Gastrocnemius medialis (tissue), 4 donors: ENCODE results near the gene TBL1XR1. TPM values are rescaled to one million over a fixed set of nuclear protein-coding genes. Genes with fewer than 3 reads are reported as not detected.

Experiments used
- ATAC-seq, 2 donors: fragments of 150-250 bp; one replicate each; pipeline ENCODE4 v1.9.1; 2016
- DNase-seq, 2 donors: peaks; one replicate each; pipeline ENCODE4 v3.0.0-alpha.2; 2019
- H3K27ac ChIP-seq, 4 donors: fragments of 200-600 bp; sonication (generic); 1 replicate in 1 of 4; 2 replicates in 3 of 4; pipeline ENCODE4 v1.5.1; 2016 to 2018; ENCODE audit warnings: mild to moderate bottlenecking in 2 of 4, moderate library complexity in 1 of 4
- H3K27me3 ChIP-seq, 3 donors: fragments of 200-600 bp; sonication (generic) in 2 of 3; 1 replicate in 1 of 3; 2 replicates in 2 of 3; pipeline versions ENCODE4 v1.5.1 to v1.6.0; 2016 to 2019; ENCODE audit warnings: mild to moderate bottlenecking in 1 of 3, moderate library complexity in 1 of 3
- H3K36me3 ChIP-seq, 2 donors: fragments of 200-600 bp; sonication (generic) in 1 of 2; one replicate each; pipeline ENCODE4 v1.5.1; 2017 to 2018
- H3K4me1 ChIP-seq, 2 donors: fragments of 200-600 bp; sonication (generic) in 1 of 2; one replicate each; pipeline ENCODE4 v1.5.1; 2016 to 2017; ENCODE audit warnings: mild to moderate bottlenecking in 2 of 2
- H3K4me3 ChIP-seq, 4 donors: fragments of 200-600 bp; sonication (generic) in 3 of 4; 1 replicate in 1 of 4; 2 replicates in 3 of 4; pipeline ENCODE4 v1.5.1; 2016 to 2019; ENCODE audit warnings: mild to moderate bottlenecking in 2 of 4
- H3K9me3 ChIP-seq, 3 donors: fragments of 200-600 bp; sonication (generic) in 2 of 3; 1 replicate in 1 of 3; 2 replicates in 2 of 3; pipeline ENCODE4 v1.5.1; 2016 to 2019
- CTCF ChIP-seq, 5 experiments: fragments of 450-650 bp in 3 of 5; fragments of 200-600 bp in 2 of 5; sonication (generic) in 2 of 5; IDR thresholded peaks in 4 of 5; conservative IDR thresholded peaks in 1 of 5; 1 replicate in 4 of 5; 2 replicates in 1 of 5; pipeline ENCODE4 v1.5.1; 2016 to 2019; ENCODE audit warnings: antibody characterized with exemption in 5 of 5, mild to moderate bottlenecking in 3 of 5, moderate library complexity in 3 of 5
- POLR2A ChIP-seq, 2 donors: fragments of 450-650 bp; IDR thresholded peaks; one replicate each; pipeline ENCODE4 v1.6.1; 2017; ENCODE audit warnings: antibody characterized with exemption in 2 of 2, mild to moderate bottlenecking in 2 of 2, moderate library complexity in 2 of 2
- in situ Hi-C, 4 donors: fragments of 200-750 bp; cut with MboI; loops; one replicate each; pipeline versions ENCODE4 v1.15.0 to v1.8.0; 2017; ENCODE audit warnings: low sequenced_read_pairs in 4 of 4
- intact Hi-C: fragments of 100-400 bp; cut with DNase I; formaldehyde crosslinking; loops from one replicate; pipeline ENCODE4 v1.15.1; 2023; ENCODE audit warnings: low total_unique reads
- total RNA-seq, 4 donors: library from RNA; depleted of rRNA; stranded (reverse); fragments of >200 nt; gene quantifications; one replicate each; pipeline versions ENCODE4 v1.1.0 to v1.2.3, GENCODE V29; 2016

The TBL1XR1 gene
- total RNA-seq, 4 donors from 2014 or later: 35.9 to 77.8 (median 49.2) TPM

DNA sequence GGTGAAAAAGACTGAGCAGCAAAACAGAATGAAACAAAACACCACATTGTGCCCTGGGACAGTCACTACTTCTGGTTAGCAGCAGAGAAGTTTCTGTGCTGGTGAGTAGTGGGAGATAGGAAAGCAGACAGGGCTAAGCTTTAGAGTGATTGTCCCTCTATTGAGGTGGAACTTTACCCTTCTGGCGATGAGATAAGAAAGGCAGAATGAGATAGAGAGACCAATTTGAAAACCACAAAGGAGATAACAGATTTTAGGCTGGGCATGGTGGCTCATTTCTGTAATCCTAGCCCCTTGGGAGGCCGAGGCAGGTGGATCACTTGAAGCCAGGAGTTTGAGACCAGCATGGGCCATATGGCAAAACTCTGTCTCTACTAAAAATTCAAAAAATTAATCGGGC is 208.5 kb downstream of the TBL1XR1 start:
- Histone ChIP-seq H3K9me3 (no peaks in the 10 kb centered on the region), H3K36me3 (no peaks in the 10 kb centered on the region), H3K27me3 (no peaks in the 10 kb centered on the region), H3K4me3 (no peak overlapping the region), H3K27ac (no peak overlapping the region), H3K4me1 (no peaks in the 10 kb centered on the region)
- ATAC-seq: no peak
- no peak for DNase-seq
- intact Hi-C loops (no loop called here), in situ Hi-C loops (no loop called here)
- TF ChIP-seq CTCF (IDR thresholded peaks at IDR 0.05 in 4 of 5, conservative IDR thresholded peaks at IDR 0.05 in 1 of 5): no peak
- TF ChIP-seq POLR2A (IDR thresholded peaks at IDR 0.05): no peak

DNA sequence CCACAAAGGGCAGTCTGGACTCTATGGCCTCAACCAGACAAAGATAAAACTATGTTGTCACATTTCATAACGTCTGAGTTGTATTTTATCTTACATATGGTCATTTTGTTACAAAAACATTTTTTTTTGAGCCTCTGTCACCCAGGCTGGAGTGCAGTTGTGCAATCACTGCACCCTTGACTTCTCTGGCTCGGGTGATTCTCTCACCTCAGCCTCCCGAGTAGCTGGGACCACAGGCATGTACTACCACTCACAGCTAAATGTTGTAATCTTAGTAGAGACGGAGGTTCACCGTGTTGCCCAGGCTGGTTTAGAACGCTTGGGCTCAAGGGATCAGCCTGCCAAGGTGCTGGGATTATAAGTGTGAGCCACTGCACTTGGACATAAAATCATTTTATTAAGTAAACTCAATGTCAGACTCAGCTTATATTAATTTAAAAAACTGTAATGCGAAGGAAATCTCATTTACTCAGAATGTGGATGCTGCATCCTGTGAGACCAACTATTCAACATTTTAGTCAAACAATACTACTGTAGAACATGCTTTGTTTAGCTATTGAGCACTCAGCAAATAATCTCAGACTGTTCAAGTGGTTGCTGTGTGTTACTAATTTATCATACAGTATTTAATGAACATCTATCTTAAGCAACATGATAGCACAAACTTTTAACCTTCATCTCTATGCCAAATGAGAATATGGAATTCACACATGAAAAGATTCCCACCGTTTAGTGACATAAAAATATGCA is 209.2 kb downstream of the TBL1XR1 start:
- ATAC-seq (no peak), DNase-seq (no peak)
- no peak overlapping the region for H3K4me3 ChIP-seq
- no peaks in the 10 kb centered on the region for H3K27me3 ChIP-seq
- no peak overlapping the region for H3K27ac ChIP-seq
- TF ChIP-seq POLR2A (IDR thresholded peaks at IDR 0.05): no peak
- TF ChIP-seq CTCF (IDR thresholded peaks at IDR 0.05 in 4 of 5, conservative IDR thresholded peaks at IDR 0.05 in 1 of 5): no peak
- intact Hi-C loops: no loop called here
- in situ Hi-C loops: no loop called here
- H3K36me3 ChIP-seq: no peaks in the 10 kb centered on the region
- no peaks in the 10 kb centered on the region for H3K4me1 ChIP-seq
- no peaks in the 10 kb centered on the region for H3K9me3 ChIP-seq

DNA sequence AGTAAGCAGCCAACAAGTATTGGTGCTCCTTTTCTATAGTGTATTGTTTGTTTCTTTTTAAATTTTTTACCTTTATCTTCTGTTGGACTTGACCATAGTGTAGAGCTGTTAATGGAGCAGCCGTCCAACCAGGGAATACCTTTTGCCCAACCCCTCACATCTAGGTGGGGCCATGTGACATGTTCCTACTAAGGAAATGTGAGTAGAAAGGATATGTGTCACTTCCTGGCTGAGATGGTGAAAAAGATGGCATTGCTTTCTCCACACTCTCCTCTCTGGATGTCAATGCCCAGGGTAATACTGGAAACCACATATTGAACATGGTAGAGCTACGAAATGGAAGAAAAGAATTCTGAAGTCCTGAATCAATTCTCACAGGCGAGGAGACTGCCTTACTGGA is 218.8 kb downstream of the TBL1XR1 start:
- TF ChIP-seq CTCF (IDR thresholded peaks at IDR 0.05 in 4 of 5, conservative IDR thresholded peaks at IDR 0.05 in 1 of 5) (no peak), POLR2A (IDR thresholded peaks at IDR 0.05) (no peak)
- DNase-seq (no peak), ATAC-seq (no peak)
- H3K9me3 ChIP-seq: no peaks in the 10 kb centered on the region
- intact Hi-C loops (no loop called here), in situ Hi-C loops (no loop called here)
- H3K4me3 ChIP-seq: no peak overlapping the region
- no peaks in the 10 kb centered on the region for H3K27me3 ChIP-seq
- H3K4me1 ChIP-seq: no peaks in the 10 kb centered on the region
- no peaks in the 10 kb centered on the region for H3K36me3 ChIP-seq
- H3K27ac ChIP-seq: no peak overlapping the region

GRCh38 chr3:176977331-176977730 is 220.0 kb downstream of the TBL1XR1 start:
- no peak for ATAC-seq
- no peak for DNase-seq
- intact Hi-C loops (no loop called here), in situ Hi-C loops (no loop called here)
- Histone ChIP-seq H3K4me1 (no peaks in the 10 kb centered on the region), H3K27ac (no peak overlapping the region), H3K4me3 (no peak overlapping the region), H3K9me3 (no peaks in the 10 kb centered on the region), H3K27me3 (no peaks in the 10 kb centered on the region), H3K36me3 (no peaks in the 10 kb centered on the region)
- TF ChIP-seq CTCF (IDR thresholded peaks at IDR 0.05 in 4 of 5, conservative IDR thresholded peaks at IDR 0.05 in 1 of 5) (no peak), POLR2A (IDR thresholded peaks at IDR 0.05) (no peak)

GRCh38 chr3:176976586-176976985 is 220.7 kb downstream of the TBL1XR1 start:
- H3K27ac ChIP-seq: no peak overlapping the region
- ATAC-seq (no peak), DNase-seq (no peak)

More at GRCh38 chr3:176976586-176976985, 220.7 kb downstream of the TBL1XR1 start:
- in situ Hi-C loops (no loop called here), intact Hi-C loops (no loop called here)
- Histone ChIP-seq H3K27me3 (no peaks in the 10 kb centered on the region), H3K4me1 (no peaks in the 10 kb centered on the region), H3K4me3 (no peak overlapping the region), H3K36me3 (no peaks in the 10 kb centered on the region), H3K9me3 (no peaks in the 10 kb centered on the region)
- TF ChIP-seq POLR2A (IDR thresholded peaks at IDR 0.05): no peak
- no peak for TF ChIP-seq CTCF (IDR thresholded peaks at IDR 0.05 in 4 of 5, conservative IDR thresholded peaks at IDR 0.05 in 1 of 5)
